ENCODE results near the gene GPC6. TPM values are rescaled to one million over a fixed set of nuclear protein-coding genes. Genes with fewer than 3 reads are reported as not detected.

Gene GPC6
- total and polyA plus RNA-seq, 2 donors (not counting 1 experiment from before 2014, with no cell fraction given), result not detected

DNA sequence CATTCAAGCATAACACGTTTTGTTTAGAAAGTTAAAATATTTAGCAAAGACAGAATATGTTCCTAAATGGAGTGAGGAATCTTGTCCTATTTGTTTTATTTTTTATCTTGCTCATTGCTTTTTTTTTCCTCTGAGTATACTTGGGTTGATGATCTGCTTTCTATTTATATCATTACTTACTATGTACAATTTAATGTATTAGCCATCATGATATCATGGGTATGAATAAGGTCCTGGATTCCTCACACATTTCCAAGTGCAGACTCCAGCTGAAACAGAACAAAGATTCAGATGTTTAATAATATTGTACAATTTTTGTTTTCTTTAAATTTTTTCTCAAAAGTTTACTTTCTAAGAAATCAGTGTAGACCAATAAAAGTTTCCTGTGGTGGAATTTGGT is 388.2 kb downstream of the GPC6 start:
- no peaks in the 10 kb centered on the region for H3K36me3 ChIP-seq (replicated peaks in 1 of 2; ENCODE audit: control extremely low read depth in 1 of 2, control insufficient read depth in 1 of 2, extremely low read depth in 1 of 2, insufficient read depth in 2 of 2, low read length in 1 of 2)
- Mint-ChIP-seq H3K4me3 (no peak overlapping the region), H3K9me3 (ENCODE audit: insufficient read depth) (no peaks in the 10 kb centered on the region), H3K27ac (no peak overlapping the region), H3K27me3 (no peaks in the 10 kb centered on the region), H3K4me1 (no peaks in the 10 kb centered on the region)
- no peak for TF ChIP-seq EZH2 (IDR thresholded peaks at IDR 0.05; ENCODE audit: borderline replicate concordance, insufficient read depth, low read depth, low read length, poor library complexity, severe bottlenecking)
- TF ChIP-seq, protein P1, sequence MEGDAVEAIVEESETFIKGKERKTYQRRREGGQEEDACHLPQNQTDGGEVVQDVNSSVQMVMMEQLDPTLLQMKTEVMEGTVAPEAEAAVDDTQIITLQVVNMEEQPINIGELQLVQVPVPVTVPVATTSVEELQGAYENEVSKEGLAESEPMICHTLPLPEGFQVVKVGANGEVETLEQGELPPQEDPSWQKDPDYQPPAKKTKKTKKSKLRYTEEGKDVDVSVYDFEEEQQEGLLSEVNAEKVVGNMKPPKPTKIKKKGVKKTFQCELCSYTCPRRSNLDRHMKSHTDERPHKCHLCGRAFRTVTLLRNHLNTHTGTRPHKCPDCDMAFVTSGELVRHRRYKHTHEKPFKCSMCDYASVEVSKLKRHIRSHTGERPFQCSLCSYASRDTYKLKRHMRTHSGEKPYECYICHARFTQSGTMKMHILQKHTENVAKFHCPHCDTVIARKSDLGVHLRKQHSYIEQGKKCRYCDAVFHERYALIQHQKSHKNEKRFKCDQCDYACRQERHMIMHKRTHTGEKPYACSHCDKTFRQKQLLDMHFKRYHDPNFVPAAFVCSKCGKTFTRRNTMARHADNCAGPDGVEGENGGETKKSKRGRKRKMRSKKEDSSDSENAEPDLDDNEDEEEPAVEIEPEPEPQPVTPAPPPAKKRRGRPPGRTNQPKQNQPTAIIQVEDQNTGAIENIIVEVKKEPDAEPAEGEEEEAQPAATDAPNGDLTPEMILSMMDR (IDR thresholded peaks at IDR 0.05), result no peak
- H4K20me1 ChIP-seq (ENCODE audit: control insufficient read depth, insufficient read depth, low read length, poor library complexity, severe bottlenecking), result no peaks in the 10 kb centered on the region
- no CpG with 5 or more reads among the region's 1 CpG for WGBS (ENCODE audit: insufficient coverage)
- H3K9me3 ChIP-seq (ENCODE audit: control extremely low read depth in 1 of 3, control insufficient read depth in 2 of 3, insufficient read depth in 1 of 3, low read length in 2 of 3), result no peaks in the 10 kb centered on the region
- CTCF ChIA-PET, result no interaction called here
- no peaks in the 10 kb centered on the region for H3K79me2 ChIP-seq (ENCODE audit: control insufficient read depth, insufficient read depth, low read length)
- H3K4me2 ChIP-seq (replicated peaks; ENCODE audit: low read depth, low read length, poor library complexity, severe bottlenecking), result no peak overlapping the region
- no peak overlapping the region for H3K4me3 ChIP-seq (ENCODE audit: control extremely low read depth in 1 of 5, extremely low read depth in 1 of 5, insufficient read depth in 1 of 5, low read depth in 2 of 5, low read length in 4 of 5)
- no peak overlapping the region for H3K9ac ChIP-seq (ENCODE audit: low read length)
- no peaks in the 10 kb centered on the region for H3K27me3 ChIP-seq (replicated peaks in 1 of 4; ENCODE audit: control extremely low read depth in 1 of 4, control insufficient read depth in 3 of 4, insufficient read depth in 4 of 4, low read length in 3 of 4)
- no peaks in the 10 kb centered on the region for H3K4me1 ChIP-seq (ENCODE audit: control insufficient read depth in 2 of 2, insufficient read depth in 2 of 2, low read length in 2 of 2)
- H3K27ac ChIP-seq (ENCODE audit: low read length in 2 of 2), result no peak overlapping the region
- DNase-seq, result no peak
- POLR2A ChIA-PET, result no interaction called here
- H2AFZ ChIP-seq (ENCODE audit: insufficient read depth, low read depth, low read length, poor library complexity, severe bottlenecking), result no peak overlapping the region
- ATAC-seq (ENCODE audit: low read depth), result no peak
- intact Hi-C loops (cut with micrococcal nuclease), result no loop called here

DNA sequence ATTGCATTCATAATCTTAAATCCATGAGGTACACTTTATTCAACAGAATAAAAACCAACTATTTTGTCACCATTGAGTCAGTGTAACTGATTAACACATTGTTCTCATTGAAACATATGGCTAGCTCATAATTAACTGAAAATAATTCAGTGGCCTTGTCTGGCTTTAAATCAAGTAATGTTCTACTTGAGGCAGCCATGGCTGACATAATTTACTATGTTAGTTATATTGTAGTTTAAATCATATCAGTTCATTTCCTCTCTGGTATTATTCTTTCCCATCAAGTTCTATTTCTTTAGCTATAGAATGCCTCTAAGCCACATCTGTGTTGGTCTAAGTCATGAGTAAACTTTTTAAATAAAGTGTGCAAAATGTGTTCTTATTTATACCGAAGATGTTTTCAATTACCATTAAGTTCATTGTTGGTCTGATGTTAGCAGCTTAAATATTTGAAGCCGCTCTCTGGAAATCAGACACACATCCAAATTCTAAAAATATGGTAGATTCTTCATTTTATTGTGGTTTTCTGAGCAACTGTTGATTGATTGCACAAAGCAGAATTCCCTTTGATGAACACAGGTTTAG is 393.7 kb downstream of the GPC6 start:
- CTCF ChIA-PET, result no interaction called here
- no peak overlapping the region for H3K4me2 ChIP-seq (replicated peaks; ENCODE audit: low read depth, low read length, poor library complexity, severe bottlenecking)
- H4K20me1 ChIP-seq (ENCODE audit: control insufficient read depth, insufficient read depth, low read length, poor library complexity, severe bottlenecking), result no peaks in the 10 kb centered on the region
- Mint-ChIP-seq H3K4me3 (no peak overlapping the region), H3K4me1 (no peaks in the 10 kb centered on the region), H3K27me3 (no peaks in the 10 kb centered on the region), H3K27ac (no peak overlapping the region), H3K9me3 (ENCODE audit: insufficient read depth) (no peaks in the 10 kb centered on the region)
- intact Hi-C loops (cut with micrococcal nuclease), result no loop called here
- no peak overlapping the region for H3K9ac ChIP-seq (ENCODE audit: low read length)
- no peaks in the 10 kb centered on the region for H3K4me1 ChIP-seq (ENCODE audit: control insufficient read depth in 2 of 2, insufficient read depth in 2 of 2, low read length in 2 of 2)
- no peak overlapping the region for H3K27ac ChIP-seq (ENCODE audit: low read length in 2 of 2)
- no peaks in the 10 kb centered on the region for H3K36me3 ChIP-seq (replicated peaks in 1 of 2; ENCODE audit: control extremely low read depth in 1 of 2, control insufficient read depth in 1 of 2, extremely low read depth in 1 of 2, insufficient read depth in 2 of 2, low read length in 1 of 2)
- ATAC-seq (ENCODE audit: low read depth) (no peak), DNase-seq (no peak)
- POLR2A ChIA-PET, result no interaction called here
- no peak overlapping the region for H3K4me3 ChIP-seq (ENCODE audit: control extremely low read depth in 1 of 5, extremely low read depth in 1 of 5, insufficient read depth in 1 of 5, low read depth in 2 of 5, low read length in 4 of 5)
- H3K9me3 ChIP-seq (ENCODE audit: control extremely low read depth in 1 of 3, control insufficient read depth in 2 of 3, insufficient read depth in 1 of 3, low read length in 2 of 3), result no peaks in the 10 kb centered on the region
- no peak overlapping the region for H2AFZ ChIP-seq (ENCODE audit: insufficient read depth, low read depth, low read length, poor library complexity, severe bottlenecking)
- no peak for TF ChIP-seq EZH2 (IDR thresholded peaks at IDR 0.05; ENCODE audit: borderline replicate concordance, insufficient read depth, low read depth, low read length, poor library complexity, severe bottlenecking)
- TF ChIP-seq, protein P1 (IDR thresholded peaks at IDR 0.05), result no peak
- no peaks in the 10 kb centered on the region for H3K27me3 ChIP-seq (replicated peaks in 1 of 4; ENCODE audit: control extremely low read depth in 1 of 4, control insufficient read depth in 3 of 4, insufficient read depth in 4 of 4, low read length in 3 of 4)
- no CpG with 5 or more reads among the region's 2 CpGs for WGBS (ENCODE audit: insufficient coverage)
- H3K79me2 ChIP-seq (ENCODE audit: control insufficient read depth, insufficient read depth, low read length), result no peaks in the 10 kb centered on the region

Data from B cell (primary cell).